ENCODE measurements around the gene DLGAP1. TPM values are rescaled to one million over a fixed set of nuclear protein-coding genes. Genes with fewer than 3 reads are reported as not detected.

The DLGAP1 gene
- total and polyA plus RNA-seq, 2 of the 8 experiments (the other 6 are each of a cell fraction or from before 2014, with no cell fraction given): 11.8 to 16.9 TPM

GRCh38 chr18:3864669-3865298 is 590.3 kb downstream of the DLGAP1 start:
- ChIA-PET CTCF (ENCODE audit: partially characterized antibody) (no interaction called here), POLR2A (ENCODE audit: partially characterized antibody) (no interaction called here)

More at GRCh38 chr18:3864669-3865298, 590.3 kb downstream of the DLGAP1 start:
- Histone ChIP-seq H2BK12ac (ENCODE audit: low read depth, low read length) (no peak overlapping the region), H3K23me2 (ENCODE audit: low read depth, low read length) (no peaks in the 10 kb centered on the region), H2BK20ac (ENCODE audit: low read length) (no peak overlapping the region), H3K4ac (replicated peaks; ENCODE audit: insufficient read length, low read depth, low read length) (no peak overlapping the region), H2AFZ (ENCODE audit: low read length) (no peak overlapping the region), H3K4me1 (replicated peaks in 1 of 4; ENCODE audit: control insufficient read depth in 3 of 4, insufficient read depth in 4 of 4, low read length in 3 of 4) (peaks cover 0 to 2% (median 0%) of the 10 kb centered on the region in 4 experiments; a peak in 2 of 7 replicates), H4K5ac (ENCODE audit: insufficient read length, low read depth, low read length) (no peak overlapping the region), H3K79me1 (ENCODE audit: low read depth, low read length) (no peaks in the 10 kb centered on the region), H4K20me1 (replicated peaks in 1 of 2; ENCODE audit: control insufficient read depth in 1 of 2, insufficient read depth in 2 of 2, low read length in 2 of 2) (no peaks in the 10 kb centered on the region), H2BK120ac (replicated peaks; ENCODE audit: low read depth, low read length) (no peak overlapping the region), H3K4me3 (ENCODE audit: extremely low read depth in 1 of 4, insufficient read depth in 2 of 4, low read depth in 3 of 4, low read length in 4 of 4) (no peak overlapping the region), H3K4me2 (ENCODE audit: insufficient read depth in 1 of 2, low read depth in 2 of 2, low read length in 2 of 2) (no peak overlapping the region), H3K56ac (replicated peaks; ENCODE audit: insufficient read length, low read depth, low read length) (no peak overlapping the region), H3K9me3 (ENCODE audit: insufficient read depth in 2 of 2, low read depth in 1 of 2, low read length in 1 of 2) (no peaks in the 10 kb centered on the region), H3K27me3 (replicated peaks in 1 of 4; ENCODE audit: control insufficient read depth in 3 of 4, extremely low read depth in 1 of 4, insufficient read depth in 3 of 4, low read length in 3 of 4) (no peaks in the 10 kb centered on the region), H4K91ac (replicated peaks; ENCODE audit: insufficient read length, low read length) (no peak overlapping the region), H2AK5ac (ENCODE audit: low read depth, low read length) (no peak overlapping the region), H4K8ac (ENCODE audit: extremely low read depth, insufficient read depth, low read length) (no peak overlapping the region), H2BK15ac (ENCODE audit: low read length) (no peak overlapping the region), H3K9ac (replicated peaks in 1 of 4; ENCODE audit: extremely low read depth in 1 of 4, low read depth in 3 of 4, low read length in 3 of 4) (no peak overlapping the region), H2BK5ac (ENCODE audit: low read depth, low read length) (no peak overlapping the region), H3K14ac (ENCODE audit: insufficient read length) (no peak overlapping the region), H3K27ac (ENCODE audit: low read depth, low read length) (no peak overlapping the region), H3K36me3 (ENCODE audit: control insufficient read depth in 2 of 4, insufficient read depth in 4 of 4, low read length in 3 of 4) (no peaks in the 10 kb centered on the region), H3K18ac (ENCODE audit: extremely low read depth, low read length) (no peak overlapping the region), H3K79me2 (ENCODE audit: control insufficient read depth in 1 of 2, insufficient read depth in 2 of 2, low read length in 2 of 2) (no peaks in the 10 kb centered on the region), H3K23ac (ENCODE audit: insufficient read length) (no peak overlapping the region)
- 97% methylated on average over 4 of the region's 4 CpGs; no CpG with 5 or more reads in 1 of the 2 experiments for WGBS, 2 experiments (ENCODE audit: extremely low coverage in 1 of 2, insufficient coverage in 1 of 2, insufficient read length in 1 of 2, insufficient replicate concordance in 2 of 2, low coverage in 1 of 2, low lambda C conversion rate in 2 of 2, missing lambda C conversion rate in 1 of 2)
- TF ChIP-seq CTBP2 (IDR thresholded peaks at IDR 0.05; ENCODE audit: borderline replicate concordance, insufficient read depth, insufficient read length, low read length): no peak
- peak; percentile 57; the same call in 1 of the 2 replicates for TF ChIP-seq CEBPB (IDR thresholded peaks at IDR 0.05; ENCODE audit: low read depth, low read length)
- TF ChIP-seq BACH1 (IDR thresholded peaks at IDR 0.05; ENCODE audit: low read length): no peak
- DNase-seq (ENCODE audit: low read depth in 1 of 2, low spot score in 2 of 2) (no peak), FAIRE-seq (no peak)
